Gastroesophageal sphincter (tissue), 4 donors: ENCODE data around the gene RTP1. TPM values are rescaled to one million over a fixed set of nuclear protein-coding genes. Genes with fewer than 3 reads are reported as not detected.
A peak's percentile ranks its signal among the peaks of the same experiment; 100 is the strongest.
"Not testable (repeated sequence)": the region's sequence is repeated elsewhere in the genome, so short reads cannot be mapped to it uniquely, and the experiment has no call there.

ENCODE experiments used
- ATAC-seq: fragments of 150-250 bp; one replicate; pipeline ENCODE4 v1.9.1; 2016; ENCODE audit warnings: mild to moderate bottlenecking, moderate library complexity
- H3K27ac ChIP-seq, 4 donors: fragments of 200-600 bp; sonication (generic) in 3 of 4; 1 replicate in 3 of 4; 2 replicates in 1 of 4; pipeline ENCODE4 v1.5.1; 2016 to 2019
- H3K27me3 ChIP-seq: fragments of 200-600 bp; sonication (generic); one replicate; pipeline ENCODE4 v1.5.1; 2019
- H3K36me3 ChIP-seq, 2 donors: fragments of 200-600 bp; sonication (generic); one replicate each; pipeline ENCODE4 v1.5.1; 2019; ENCODE audit warnings: control low read depth in 1 of 2
- H3K4me1 ChIP-seq, 3 donors: fragments of 200-600 bp; sonication (generic); 1 replicate in 2 of 3; 2 replicates in 1 of 3; pipeline ENCODE4 v1.5.1; 2016 to 2019; ENCODE audit warnings: control low read depth in 2 of 3
- H3K4me3 ChIP-seq, 2 donors: fragments of 200-600 bp; sonication (generic); one replicate each; pipeline ENCODE4 v1.5.1; 2019; ENCODE audit warnings: mild to moderate bottlenecking in 1 of 2, moderate library complexity in 1 of 2
- H3K9me3 ChIP-seq, 3 donors: fragments of 200-600 bp; sonication (generic); one replicate each; pipeline ENCODE4 v1.5.1; 2017 to 2019; ENCODE audit warnings: control low read depth in 2 of 3
- CTCF ChIP-seq, 4 experiments: fragments of 200-600 bp in 2 of 4; fragments of 450-650 bp in 2 of 4; sonication (generic) in 1 of 4; IDR thresholded peaks; one replicate each; pipeline ENCODE4 v1.5.1; 2017 to 2019; ENCODE audit warnings: antibody characterized with exemption in 4 of 4, mild to moderate bottlenecking in 2 of 4, moderate library complexity in 2 of 4
- EP300 ChIP-seq: sonication (generic); formaldehyde crosslinking; IDR thresholded peaks from one replicate; pipeline ENCODE4 v1.6.1; 2017; ENCODE audit warnings: antibody characterized with exemption, mild to moderate bottlenecking
- POLR2A ChIP-seq, 2 donors: fragments of 450-650 bp; IDR thresholded peaks; one replicate each; pipeline ENCODE4 v1.6.1; 2017; ENCODE audit warnings: antibody characterized with exemption in 2 of 2, mild to moderate bottlenecking in 2 of 2, moderate library complexity in 1 of 2
- POLR2AphosphoS5 ChIP-seq: sonication (generic); formaldehyde crosslinking; IDR thresholded peaks from one replicate; pipeline ENCODE4 v1.6.1; 2017; ENCODE audit warnings: antibody characterized with exemption
- WGBS, 2 donors: methylation state at CpG; one replicate each; pipeline ENCODE4 v1.1.5; 2018; ENCODE audit warnings: low coverage in 1 of 2; 5-methylcytosine and 5-hydroxymethylcytosine counted together
- total RNA-seq, 4 donors: library from RNA; depleted of rRNA; stranded (reverse); fragments of >200 nt; gene quantifications; one replicate each; pipeline ENCODE4 v1.1.0, GENCODE V29; 2016

The RTP1 gene
- total RNA-seq, 4 donors from 2014 or later = not detected

- H3K27me3 ChIP-seq = no peaks in the 10 kb centered on the region
- H3K4me3 ChIP-seq = no peak overlapping the region
- no peaks in the 10 kb centered on the region for H3K9me3 ChIP-seq
- TF ChIP-seq POLR2A (IDR thresholded peaks at IDR 0.05) (no peak), CTCF (IDR thresholded peaks at IDR 0.05) (no peak), POLR2AphosphoS5 (no peak), EP300 (no peak)
- ATAC-seq = no peak
- H3K27ac ChIP-seq = no peak overlapping the region
- 96% methylated on average over 4 of the region's 4 CpGs; no CpG with 5 or more reads in 1 of the 2 donors for WGBS, 2 donors
- no peaks in the 10 kb centered on the region for H3K4me1 ChIP-seq
- no peaks in the 10 kb centered on the region for H3K36me3 ChIP-seq
Measured at GRCh38 chr3:187198490-187198889, 1.2 kb downstream of the RTP1 start.

DNA sequence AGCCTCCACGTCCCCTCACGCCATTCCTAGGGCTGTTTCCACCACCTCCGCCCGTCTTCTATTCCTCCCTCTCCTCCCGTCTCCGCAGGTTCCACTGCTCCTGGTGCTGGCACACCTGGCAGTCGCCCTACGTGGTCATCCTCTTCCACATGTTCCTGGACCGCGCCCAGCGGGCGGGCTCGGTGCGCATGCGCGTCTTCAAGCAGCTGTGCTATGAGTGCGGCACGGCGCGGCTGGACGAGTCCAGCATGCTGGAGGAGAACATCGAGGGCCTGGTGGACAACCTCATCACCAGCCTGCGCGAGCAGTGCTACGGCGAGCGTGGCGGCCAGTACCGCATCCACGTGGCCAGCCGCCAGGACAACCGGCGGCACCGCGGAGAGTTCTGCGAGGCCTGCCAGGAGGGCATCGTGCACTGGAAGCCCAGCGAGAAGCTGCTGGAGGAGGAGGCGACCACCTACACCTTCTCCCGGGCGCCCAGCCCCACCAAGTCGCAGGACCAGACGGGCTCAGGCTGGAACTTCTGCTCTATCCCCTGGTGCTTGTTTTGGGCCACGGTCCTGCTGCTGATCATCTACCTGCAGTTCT lies 2.3 kb downstream of the RTP1 start:
- not testable (repeated sequence) for H3K27me3 ChIP-seq, H3K27ac ChIP-seq, H3K4me1 ChIP-seq, H3K36me3 ChIP-seq, H3K4me3 ChIP-seq, ATAC-seq, H3K9me3 ChIP-seq
- WGBS, 2 donors = 87% methylated on average over 6 of the region's 44 CpGs; no CpG with 5 or more reads in 1 of the 2 donors

DNA sequence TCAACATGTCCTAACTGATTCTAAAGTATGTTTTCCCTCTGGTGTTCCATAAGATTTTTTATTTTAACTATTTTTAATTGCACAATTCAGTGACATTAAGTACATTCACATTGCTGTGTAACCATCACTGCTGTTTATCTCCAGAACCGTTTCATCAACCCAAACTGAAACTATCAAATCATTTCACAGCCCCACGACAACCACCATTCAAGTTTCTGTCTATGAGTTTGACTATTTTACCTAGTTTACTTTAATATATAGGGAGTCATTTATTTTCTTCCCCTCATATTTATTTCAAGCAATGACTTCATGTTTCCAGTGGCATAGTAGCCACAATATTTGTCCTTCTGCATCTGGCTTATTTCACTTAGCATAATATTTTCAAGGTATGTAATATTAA lies 8.4 kb downstream of the RTP1 start:
- 82 to 84% methylated on average over 1 to 2 of the region's 2 CpGs for WGBS, 2 donors
- no peak for TF ChIP-seq CTCF (IDR thresholded peaks at IDR 0.05)
- TF ChIP-seq POLR2AphosphoS5 = no peak
- TF ChIP-seq POLR2A (IDR thresholded peaks at IDR 0.05) = no peak
- no peak for TF ChIP-seq EP300
- no peaks in the 10 kb centered on the region for H3K27me3 ChIP-seq
- ATAC-seq = no peak
- peaks cover 12 to 42% (median 25%) of the 10 kb centered on the region in 3 donors for H3K4me1 ChIP-seq
- no peak overlapping the region for H3K27ac ChIP-seq
- no peaks in the 10 kb centered on the region for H3K9me3 ChIP-seq
- no peaks in the 10 kb centered on the region for H3K36me3 ChIP-seq
- H3K4me3 ChIP-seq = no peak overlapping the region

GRCh38 chr3:187207062-187207461 lies 9.8 kb downstream of the RTP1 start:
- WGBS, 2 donors = 90% methylated on average over 2 of the region's 2 CpGs; no CpG with 5 or more reads in 1 of the 2 donors
- H3K36me3 ChIP-seq = no peaks in the 10 kb centered on the region
- TF ChIP-seq POLR2A (IDR thresholded peaks at IDR 0.05) (no peak), EP300 (no peak), CTCF (IDR thresholded peaks at IDR 0.05) (no peak), POLR2AphosphoS5 (no peak)
- peaks cover 15 to 54% (median 28%) of the 10 kb centered on the region in 3 donors for H3K4me1 ChIP-seq
- no peaks in the 10 kb centered on the region for H3K27me3 ChIP-seq
- peak overlapping the region; percentile 57 to 72 (median 66) for H3K27ac ChIP-seq
- no peak overlapping the region for H3K4me3 ChIP-seq
- ATAC-seq = no peak
- H3K9me3 ChIP-seq = no peaks in the 10 kb centered on the region

- Histone ChIP-seq H3K36me3 (no peaks in the 10 kb centered on the region), H3K4me3 (no peak overlapping the region), H3K27ac (peak overlapping the region; percentile 44 to 72 (median 56)), H3K4me1 (peaks cover 15 to 54% (median 28%) of the 10 kb centered on the region in 3 donors), H3K27me3 (no peaks in the 10 kb centered on the region), H3K9me3 (no peaks in the 10 kb centered on the region)
- no peak for TF ChIP-seq CTCF (IDR thresholded peaks at IDR 0.05)
- TF ChIP-seq POLR2A (IDR thresholded peaks at IDR 0.05) = no peak
- no peak for TF ChIP-seq POLR2AphosphoS5
- TF ChIP-seq EP300 = no peak
- no peak for ATAC-seq
Measured at GRCh38 chr3:187207624-187208023, 10.3 kb downstream of the RTP1 start.
